Measurements from ENCODE around the gene OSBPL10. TPM values are rescaled to one million over a fixed set of nuclear protein-coding genes. Genes with fewer than 3 reads are reported as not detected.

The OSBPL10 gene
- total RNA-seq, 4 donors from 2014 or later, result 20.4 to 44.4 (median 30.2) TPM

- DNase-seq (ENCODE audit: low spot score in 2 of 2), result no peak
- no peak for TF ChIP-seq POLR2A (IDR thresholded peaks at IDR 0.05)
- TF ChIP-seq, protein P1, sequence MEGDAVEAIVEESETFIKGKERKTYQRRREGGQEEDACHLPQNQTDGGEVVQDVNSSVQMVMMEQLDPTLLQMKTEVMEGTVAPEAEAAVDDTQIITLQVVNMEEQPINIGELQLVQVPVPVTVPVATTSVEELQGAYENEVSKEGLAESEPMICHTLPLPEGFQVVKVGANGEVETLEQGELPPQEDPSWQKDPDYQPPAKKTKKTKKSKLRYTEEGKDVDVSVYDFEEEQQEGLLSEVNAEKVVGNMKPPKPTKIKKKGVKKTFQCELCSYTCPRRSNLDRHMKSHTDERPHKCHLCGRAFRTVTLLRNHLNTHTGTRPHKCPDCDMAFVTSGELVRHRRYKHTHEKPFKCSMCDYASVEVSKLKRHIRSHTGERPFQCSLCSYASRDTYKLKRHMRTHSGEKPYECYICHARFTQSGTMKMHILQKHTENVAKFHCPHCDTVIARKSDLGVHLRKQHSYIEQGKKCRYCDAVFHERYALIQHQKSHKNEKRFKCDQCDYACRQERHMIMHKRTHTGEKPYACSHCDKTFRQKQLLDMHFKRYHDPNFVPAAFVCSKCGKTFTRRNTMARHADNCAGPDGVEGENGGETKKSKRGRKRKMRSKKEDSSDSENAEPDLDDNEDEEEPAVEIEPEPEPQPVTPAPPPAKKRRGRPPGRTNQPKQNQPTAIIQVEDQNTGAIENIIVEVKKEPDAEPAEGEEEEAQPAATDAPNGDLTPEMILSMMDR (IDR thresholded peaks at IDR 0.05), result no peak
- no peak overlapping the region for H3K4me3 ChIP-seq (ENCODE audit: low read depth, poor library complexity, severe bottlenecking)
- 62 to 69% methylated on average over 3 of the region's 3 CpGs for WGBS, 2 donors
- intact Hi-C loops (cut with DNase I; ENCODE audit: low total_unique reads), result no loop called here
Observed at GRCh38 chr3:31945738-31946052, 35.4 kb downstream of the OSBPL10 start.

DNA sequence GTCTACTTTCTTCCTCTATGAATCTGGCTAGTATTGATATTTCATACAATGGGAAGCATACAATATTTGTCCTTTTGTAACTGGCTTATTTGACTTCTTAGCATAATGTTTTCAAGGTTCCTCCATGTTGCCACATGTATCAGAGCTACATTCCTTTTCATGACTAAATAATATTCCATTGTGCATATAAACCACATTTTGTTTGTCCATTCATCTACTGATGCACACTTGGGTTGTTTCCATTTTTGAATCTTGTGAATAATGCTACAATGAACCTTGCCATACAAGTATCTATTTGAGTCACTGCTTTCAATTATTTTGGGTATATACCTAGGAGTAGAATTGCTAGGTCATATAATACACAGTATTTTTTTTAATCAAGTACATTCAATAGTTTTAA, 38.0 kb downstream of the OSBPL10 start:
- no peak for TF ChIP-seq POLR2A (IDR thresholded peaks at IDR 0.05)
- TF ChIP-seq, protein P1 (IDR thresholded peaks at IDR 0.05), result no peak
- H3K4me3 ChIP-seq (ENCODE audit: low read depth, poor library complexity, severe bottlenecking), result no peak overlapping the region
- intact Hi-C loops (cut with DNase I; ENCODE audit: low total_unique reads), result no loop called here
- no peak for DNase-seq (ENCODE audit: low spot score in 2 of 2)

DNA sequence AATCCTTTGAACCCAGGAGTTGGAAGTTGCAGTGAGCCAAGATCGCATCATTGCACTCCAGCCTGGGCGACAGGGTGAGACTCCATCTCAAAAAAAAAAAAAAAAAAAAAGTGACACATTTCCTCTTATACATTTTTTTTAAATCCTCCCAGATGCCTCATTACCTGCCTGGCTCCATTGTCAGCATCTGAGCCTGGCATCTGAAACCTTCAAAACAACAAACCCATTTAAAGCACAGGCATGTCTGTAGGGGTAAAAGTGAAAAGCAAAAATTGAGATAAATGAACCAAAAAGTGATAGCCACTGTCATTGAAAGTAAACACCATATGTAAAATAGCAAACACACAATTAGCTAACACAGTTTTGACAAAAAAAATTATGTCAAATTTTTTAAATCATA, 38.6 kb downstream of the OSBPL10 start:
- 94 to 96% methylated on average over 2 of the region's 2 CpGs for WGBS, 2 donors

DNA sequence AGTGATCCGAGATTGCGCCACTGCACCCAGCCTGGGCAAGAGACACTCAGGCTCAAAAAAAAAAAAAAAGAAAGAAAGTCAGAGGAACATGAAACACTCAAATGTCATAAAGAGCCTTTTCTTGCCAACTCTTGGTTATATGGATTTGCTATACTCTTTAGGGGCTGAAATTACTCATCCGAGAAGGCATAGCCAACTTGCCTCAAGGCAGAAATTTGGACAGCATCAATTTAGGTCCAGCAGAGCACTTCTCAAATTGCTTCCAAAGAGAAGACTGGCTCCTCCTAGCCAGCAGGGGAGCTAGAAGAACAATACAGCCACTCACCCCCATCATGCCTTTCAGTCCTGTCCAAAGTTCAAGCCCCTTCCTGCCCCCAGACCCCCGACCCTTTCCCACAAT, 43.8 kb downstream of the OSBPL10 start:
- TF ChIP-seq, protein P1 (IDR thresholded peaks at IDR 0.05), result no peak
- TF ChIP-seq POLR2A (IDR thresholded peaks at IDR 0.05), result no peak
- H3K4me3 ChIP-seq (ENCODE audit: low read depth, poor library complexity, severe bottlenecking), result no peak overlapping the region
- intact Hi-C loops (cut with DNase I; ENCODE audit: low total_unique reads), result no loop called here
- DNase-seq (ENCODE audit: low spot score in 2 of 2), result no peak
- WGBS, 2 donors, result 73 to 83% methylated on average over 4 of the region's 4 CpGs

More for the DNA sequence above, 38.6 kb downstream of the OSBPL10 start:
- TF ChIP-seq, protein P1 (IDR thresholded peaks at IDR 0.05), result no peak
- no peak for TF ChIP-seq POLR2A (IDR thresholded peaks at IDR 0.05)
- intact Hi-C loops (cut with DNase I; ENCODE audit: low total_unique reads), result no loop called here
- H3K4me3 ChIP-seq (ENCODE audit: low read depth, poor library complexity, severe bottlenecking), result no peak overlapping the region
- no peak for DNase-seq (ENCODE audit: low spot score in 2 of 2)

DNA sequence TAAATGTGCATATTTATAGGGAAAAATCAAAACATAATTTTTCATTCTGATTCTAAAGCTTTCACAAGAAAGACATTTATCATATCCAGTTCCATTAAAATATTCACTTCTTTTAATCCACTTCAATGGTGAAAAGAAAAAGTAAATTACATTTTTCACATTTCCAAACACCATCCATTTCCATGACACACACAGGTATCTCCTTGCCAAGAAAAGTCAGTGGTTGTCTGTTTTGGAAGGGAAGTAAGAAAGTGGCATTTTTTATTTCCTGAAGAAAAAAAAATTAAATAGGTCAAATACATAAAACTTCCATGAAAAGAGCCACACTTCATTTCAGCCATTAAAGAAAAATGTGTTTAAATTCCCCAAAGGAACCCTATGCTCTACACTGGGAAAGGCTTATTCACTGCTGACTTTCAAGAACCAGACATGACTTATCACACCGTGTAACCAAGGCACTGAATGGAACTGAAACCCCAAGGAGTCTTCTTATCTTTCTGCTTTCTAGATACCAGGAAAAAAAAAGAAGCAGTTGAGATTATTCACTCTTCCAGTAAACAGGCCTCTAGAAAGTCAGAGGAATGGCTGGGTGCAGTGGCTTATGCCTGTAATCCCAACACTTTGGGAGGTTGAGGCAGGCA, 44.5 kb downstream of the OSBPL10 start:
- H3K4me3 ChIP-seq (ENCODE audit: low read depth, poor library complexity, severe bottlenecking), result no peak overlapping the region
- WGBS, 2 donors, result 26 to 27% methylated on average over 1 of the region's 1 CpG
- intact Hi-C loops (cut with DNase I; ENCODE audit: low total_unique reads), result no loop called here
- DNase-seq (ENCODE audit: low spot score in 2 of 2), result no peak
- TF ChIP-seq, protein P1 (IDR thresholded peaks at IDR 0.05), result no peak
- no peak for TF ChIP-seq POLR2A (IDR thresholded peaks at IDR 0.05)

DNA sequence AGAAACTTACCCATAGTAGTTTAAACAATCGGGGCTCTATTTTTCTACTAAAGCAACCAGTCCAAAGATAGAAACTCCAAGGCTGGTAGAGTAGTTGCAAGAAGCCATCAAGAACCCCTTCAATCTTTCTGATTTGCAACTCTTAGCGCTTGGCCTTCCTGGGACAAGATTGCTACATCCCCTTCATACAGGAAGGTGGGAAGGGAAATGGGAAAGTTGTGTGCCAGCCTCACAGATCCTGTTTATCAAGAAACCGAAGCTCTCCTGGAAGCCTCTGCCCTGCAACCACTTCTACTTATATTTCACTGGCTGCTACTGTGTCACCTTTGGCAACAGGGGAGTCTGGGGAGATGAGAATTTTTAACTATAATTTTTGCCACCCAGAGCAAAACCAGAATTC, 46.2 kb downstream of the OSBPL10 start:
- intact Hi-C loops (cut with DNase I; ENCODE audit: low total_unique reads), result no loop called here
- no peak for DNase-seq (ENCODE audit: low spot score in 2 of 2)
- H3K4me3 ChIP-seq (ENCODE audit: low read depth, poor library complexity, severe bottlenecking), result no peak overlapping the region
- no peak for TF ChIP-seq POLR2A (IDR thresholded peaks at IDR 0.05)
- TF ChIP-seq, protein P1 (IDR thresholded peaks at IDR 0.05), result no peak
- 51 to 61% methylated on average over 3 of the region's 3 CpGs for WGBS, 2 donors

Measured in lower leg skin (tissue), 4 donors.